ENCODE results near the gene IGFN1. TPM values are rescaled to one million over a fixed set of nuclear protein-coding genes. Genes with fewer than 3 reads are reported as not detected.

IGFN1 gene
- polyA plus RNA-seq, 1 donor: 3.4 TPM

- DNase-seq (ENCODE audit: low read depth): no peak
Measured at GRCh38 chr1:201265756-201266155, 75.1 kb downstream of the IGFN1 start.

DNA sequence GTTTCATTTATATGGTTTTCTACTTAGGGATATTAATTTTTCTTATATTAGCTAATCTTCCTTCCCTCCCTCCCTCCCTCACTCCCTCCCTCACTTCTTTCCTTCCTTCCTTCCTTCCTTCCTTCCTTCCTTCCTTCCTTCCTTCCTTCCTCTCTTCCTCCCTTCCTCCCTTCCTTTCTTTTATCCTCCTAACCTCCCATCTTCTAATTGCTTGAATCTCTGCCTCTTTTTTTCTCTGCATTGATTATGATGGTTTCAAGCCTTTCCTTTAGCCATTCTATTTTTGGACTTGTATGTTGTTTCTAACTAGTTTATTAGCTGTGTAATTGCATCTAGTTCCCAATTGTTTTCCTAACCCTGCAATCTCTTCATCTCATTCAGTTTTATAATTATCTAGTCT is 75.7 kb downstream of the IGFN1 start:
- no peak for DNase-seq (ENCODE audit: low read depth)

GRCh38 chr1:201266774-201267173 is 76.2 kb downstream of the IGFN1 start:
- peak; percentile 45 for DNase-seq (ENCODE audit: low read depth)

DNA sequence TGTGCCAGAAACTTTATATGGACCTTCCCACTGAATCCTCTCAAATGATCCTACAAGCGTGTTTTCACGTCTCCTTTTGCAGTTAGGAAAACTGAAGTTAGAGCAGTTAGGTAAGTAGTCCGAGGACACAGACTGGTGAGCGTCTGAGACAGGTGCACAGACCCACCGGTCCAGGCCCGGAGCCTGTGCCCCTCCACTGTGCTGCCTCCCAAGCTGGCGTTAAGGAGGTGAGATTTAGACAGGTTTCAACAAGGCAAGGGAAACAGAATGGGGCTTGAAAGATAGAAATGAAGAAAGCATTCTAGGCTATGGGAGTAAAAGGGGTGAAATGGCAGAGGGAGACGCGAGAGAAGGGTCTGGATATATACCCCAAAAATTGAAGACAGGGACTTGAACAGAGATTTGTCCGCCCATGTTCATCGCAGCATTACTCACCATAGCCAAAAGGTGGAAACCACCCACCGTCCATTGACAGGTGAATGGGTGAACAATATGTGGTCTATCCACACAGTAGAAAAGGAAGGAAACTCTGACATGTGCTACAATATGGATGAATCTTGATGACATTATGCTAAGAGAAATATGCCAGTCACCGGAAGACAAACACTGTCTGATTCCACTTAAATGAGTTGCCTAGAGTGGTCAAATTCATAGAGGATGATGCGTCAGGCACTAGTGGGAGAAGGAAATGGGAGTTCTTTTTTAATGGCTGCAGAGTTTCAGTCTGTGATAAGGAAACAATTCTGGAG is 77.0 kb downstream of the IGFN1 start:
- DNase-seq (ENCODE audit: low read depth): no peak

DNA sequence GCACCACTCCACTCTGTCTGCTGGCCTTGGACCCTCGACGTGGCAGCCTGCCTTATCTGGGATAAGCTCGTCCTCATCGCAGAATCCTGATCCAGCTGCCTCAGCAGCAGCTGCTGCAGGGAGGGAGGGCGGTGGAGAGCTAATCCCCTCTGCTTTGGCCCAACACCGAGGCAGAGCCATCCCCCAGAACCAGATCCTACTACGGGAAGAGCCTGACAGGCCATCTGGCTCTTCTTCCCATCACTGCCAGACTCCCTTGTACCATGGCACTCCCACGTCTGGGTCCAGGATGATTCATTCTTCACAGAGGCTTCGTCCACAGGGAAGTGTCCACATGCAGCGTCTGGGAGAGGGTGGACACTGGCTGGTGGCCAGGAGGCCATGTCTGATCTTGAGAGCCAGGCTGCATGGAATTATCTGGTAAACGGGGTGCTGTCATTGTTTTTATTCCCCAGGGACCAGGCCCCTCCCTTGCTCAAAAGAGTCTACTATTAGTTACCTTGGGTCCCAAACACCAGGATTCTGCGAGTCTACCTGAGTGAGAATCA is 78.1 kb downstream of the IGFN1 start:
- peak; percentile 20 for DNase-seq (ENCODE audit: low read depth)

- DNase-seq (ENCODE audit: low read depth): no peak
Measured at GRCh38 chr1:201269281-201269680, 78.7 kb downstream of the IGFN1 start.

GRCh38 chr1:201269900-201270410 is 79.3 kb downstream of the IGFN1 start:
- no peak for DNase-seq (ENCODE audit: low read depth)

GRCh38 chr1:201270616-201271390 is 80.2 kb downstream of the IGFN1 start:
- DNase-seq (ENCODE audit: low read depth): no peak

DNA sequence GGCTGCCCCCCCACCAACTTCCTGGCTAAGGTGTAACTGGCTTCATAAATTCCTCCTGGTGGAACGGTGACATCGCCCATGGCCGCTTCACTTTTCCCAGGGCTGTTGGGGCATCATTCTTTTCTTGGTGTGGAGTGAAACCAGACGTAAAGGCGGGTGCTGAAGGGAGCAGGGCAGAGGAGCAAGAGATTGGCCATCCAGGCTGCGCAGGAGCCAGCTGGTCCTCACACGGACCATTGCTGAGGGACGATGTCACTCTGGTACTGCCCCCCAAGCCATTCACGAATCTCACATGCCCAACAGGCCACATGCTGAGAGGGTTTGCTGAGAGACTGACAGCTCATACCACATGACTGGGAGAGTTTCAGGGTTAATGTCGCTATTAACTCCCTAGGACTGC is 82.2 kb downstream of the IGFN1 start:
- DNase-seq (ENCODE audit: low read depth): no peak

GRCh38 chr1:201274616-201275252 is 84.1 kb downstream of the IGFN1 start:
- DNase-seq (ENCODE audit: low read depth): no peak

DNA sequence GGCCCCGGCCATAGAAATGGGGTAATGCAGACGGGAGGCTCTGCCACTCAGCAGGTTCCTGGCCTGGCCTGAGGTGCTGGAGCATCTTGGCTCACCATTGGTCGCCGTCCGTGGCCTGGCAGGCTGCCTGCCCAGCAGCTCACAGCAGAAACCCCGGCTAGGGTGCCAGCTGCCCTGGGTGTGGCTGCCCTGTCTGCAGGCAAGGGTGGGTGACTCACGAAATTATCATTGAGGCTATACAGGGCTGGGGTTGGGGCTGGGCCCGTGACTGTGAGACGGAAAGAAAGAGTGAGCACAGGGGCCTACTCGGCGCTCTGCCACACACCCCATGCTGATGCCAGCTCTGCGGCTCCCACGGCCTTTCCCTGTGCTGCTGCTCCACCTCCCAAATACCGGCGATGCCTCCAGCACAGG is 84.6 kb downstream of the IGFN1 start:
- DNase-seq (ENCODE audit: low read depth): no peak

- DNase-seq (ENCODE audit: low read depth): no peak
Measured at GRCh38 chr1:201276891-201277290, 86.3 kb downstream of the IGFN1 start.

GRCh38 chr1:201277441-201277840 is 86.8 kb downstream of the IGFN1 start:
- DNase-seq (ENCODE audit: low read depth): no peak

Other genes starting within 250 kb of the IGFN1 start
- gene KIF21B, start 167.1 kb upstream of the IGFN1 start, polyA plus RNA-seq (ENCODE audit: insufficient read length): 0.73 TPM
- 56.1 TPM for gene CACNA1S, start 78.4 kb upstream of the IGFN1 start, polyA plus RNA-seq (ENCODE audit: insufficient read length)
- gene ASCL5, start 63.6 kb upstream of the IGFN1 start, polyA plus RNA-seq (ENCODE audit: insufficient read length): 0.32 TPM
- gene TMEM9, start 36.4 kb upstream of the IGFN1 start, polyA plus RNA-seq (ENCODE audit: insufficient read length): 52.0 TPM
- 4.6 TPM for gene PKP1, start 92.7 kb downstream of the IGFN1 start, polyA plus RNA-seq (ENCODE audit: insufficient read length)
- gene TNNT2, start 186.9 kb downstream of the IGFN1 start, polyA plus RNA-seq (ENCODE audit: insufficient read length): 1,099 TPM
- gene LAD1, start 208.5 kb downstream of the IGFN1 start, polyA plus RNA-seq (ENCODE audit: insufficient read length): 11.9 TPM
- 2,115 TPM for gene TNNI1, start 230.9 kb downstream of the IGFN1 start, polyA plus RNA-seq (ENCODE audit: insufficient read length)

All from forelimb muscle (tissue), 1 donor.